ENCODE results near the gene CDK11B. TPM values are rescaled to one million over a fixed set of nuclear protein-coding genes. Genes with fewer than 3 reads are reported as not detected.

The CDK11B gene
- total RNA-seq, 1 experiment from 2014 or later: 30.1 TPM

DNA sequence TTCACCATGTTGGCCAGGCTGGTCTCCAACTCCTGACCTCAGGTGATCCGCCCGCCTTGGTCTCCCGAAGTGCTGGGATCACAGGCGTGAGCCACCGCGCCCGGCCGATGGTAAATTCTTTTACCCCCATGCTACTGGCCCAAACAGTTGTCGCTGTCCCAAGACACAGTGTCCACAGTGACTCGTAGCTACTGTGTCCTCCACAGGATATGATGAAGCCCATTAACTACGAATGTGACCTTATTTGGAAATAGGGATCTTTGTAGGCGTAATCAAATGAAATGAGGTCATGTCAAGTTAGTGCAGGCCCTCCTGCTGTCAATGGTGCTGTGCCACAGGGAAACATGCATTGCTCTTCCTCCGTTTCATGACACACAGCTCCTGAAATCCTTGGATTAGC lies 67.4 kb downstream of the CDK11B start:
- no peak for TF ChIP-seq CTCF (conservative IDR thresholded peaks at IDR 0.05)
- Histone ChIP-seq H3K14ac (ENCODE audit: insufficient read depth, low read length) (no peak overlapping the region), H2BK5ac (ENCODE audit: insufficient read length, low read length) (no peak overlapping the region), H4K8ac (replicated peaks; ENCODE audit: insufficient read length, low read depth, low read length) (no peak overlapping the region), H2BK20ac (ENCODE audit: low read depth, low read length, poor library complexity, severe bottlenecking) (no peak overlapping the region), H2BK12ac (ENCODE audit: insufficient read length, low read depth, low read length) (no peak overlapping the region), H3K4me1 (ENCODE audit: insufficient read depth, low read length) (no peaks in the 10 kb centered on the region), H3T11ph (ENCODE audit: low read length) (no peak overlapping the region), H3K27ac (ENCODE audit: insufficient read length, low read depth, low read length) (no peak overlapping the region), H3K56ac (ENCODE audit: insufficient read length, low read depth, low read length) (no peak overlapping the region), H3K18ac (ENCODE audit: insufficient read length, low read depth, low read length) (no peak overlapping the region), H4K91ac (ENCODE audit: insufficient read length, low read depth, low read length) (no peak overlapping the region), H2AFZ (ENCODE audit: low read length) (no peak overlapping the region), H2AK5ac (ENCODE audit: insufficient read length, low read length) (no peak overlapping the region), H3K23ac (ENCODE audit: insufficient read length, low read depth, low read length) (no peak overlapping the region), H2BK15ac (ENCODE audit: low read depth, low read length) (no peak overlapping the region), H3K79me1 (ENCODE audit: insufficient read depth, low read depth, low read length, poor library complexity, severe bottlenecking) (no peaks in the 10 kb centered on the region), H3K79me2 (ENCODE audit: insufficient read depth, low read length) (no peaks in the 10 kb centered on the region), H4K20me1 (ENCODE audit: control insufficient read depth, insufficient read depth, insufficient read length) (no peaks in the 10 kb centered on the region), H3K9me3 (ENCODE audit: control insufficient read depth, low read depth, low read length) (no peaks in the 10 kb centered on the region), H4K5ac (ENCODE audit: insufficient read length, low read depth, low read length) (no peak overlapping the region), H3K4me2 (ENCODE audit: insufficient read depth, insufficient read length, low read length) (no peak overlapping the region), H3K9ac (ENCODE audit: extremely low read depth, insufficient read length, low read length) (no peak overlapping the region), H3K4ac (ENCODE audit: low read depth, low read length) (no peak overlapping the region), H3K27me3 (ENCODE audit: insufficient read depth, low read length) (no peaks in the 10 kb centered on the region), H2BK120ac (ENCODE audit: low read depth, low read length, poor library complexity, severe bottlenecking) (no peak overlapping the region), H3K23me2 (ENCODE audit: insufficient read length, low read depth, low read length, poor library complexity, severe bottlenecking) (no peaks in the 10 kb centered on the region)
- no CpG with 5 or more reads among the region's 13 CpGs for WGBS (ENCODE audit: extremely low coverage, insufficient read length, low lambda C conversion rate)
- Mint-ChIP-seq H3K9me3 (no peaks in the 10 kb centered on the region; a peak in 1 of 5 replicates), H3K27me3 (ENCODE audit: low read depth) (peaks cover 23% of the 10 kb centered on the region), H3K27ac (no peak overlapping the region), H3K4me3 (no peak overlapping the region), H3K4me1 (0 out of 4 replicates have a peak, but pooled peaks cover 0 to 2% of the 10 kb centered on the region in 2 experiments), H3K36me3 (ENCODE audit: insufficient read depth in 1 of 3, low read depth in 3 of 3) (no peaks in the 10 kb centered on the region)
- DNase-seq: no peak

Other genes with a start within 250 kb of the CDK11B start
- 3.1 and 3.2 TPM in 2 replicates for gene ANKRD65, start 237.7 kb downstream of the CDK11B start, total RNA-seq (2021)
- gene VWA1, start 223.3 kb downstream of the CDK11B start, total RNA-seq (2021): 55.6 and 57.1 TPM in 2 replicates
- gene ATAD3C, start 209.3 kb downstream of the CDK11B start, total RNA-seq (2021): 7.5 and 7.7 TPM in 2 replicates
- 76.8 and 78.6 TPM in 2 replicates for gene ATAD3B, start 187.2 kb downstream of the CDK11B start, total RNA-seq (2021)
- 55.8 and 59.4 TPM in 2 replicates for gene ATAD3A, start 146.8 kb downstream of the CDK11B start, total RNA-seq (2021)
- gene TMEM240, start 118.4 kb downstream of the CDK11B start, total RNA-seq (2021): 7.7 and 8.7 TPM in 2 replicates
- 179 and 186 TPM in 2 replicates for gene SSU72, start 84.1 kb downstream of the CDK11B start, total RNA-seq (2021)
- 15.2 TPM in 2 replicates for gene FNDC10, start 58.9 kb downstream of the CDK11B start, total RNA-seq (2021)
- gene MIB2, start 43.5 kb downstream of the CDK11B start, total RNA-seq (2021): 77.8 and 78.9 TPM in 2 replicates
- gene MMP23B, start 26.8 kb downstream of the CDK11B start, total RNA-seq (2021): 12.5 and 13.7 TPM in 2 replicates
- 39.6 and 41.7 TPM in 2 replicates for gene SLC35E2B, start 33.8 kb upstream of the CDK11B start, total RNA-seq (2021)
- 49.5 and 50.1 TPM in 2 replicates for gene CDK11A, start 65.4 kb upstream of the CDK11B start, total RNA-seq (2021)
- gene NADK, start 119.5 kb upstream of the CDK11B start, total RNA-seq (2021): 104 and 105 TPM in 2 replicates
- 382 and 400 TPM in 2 replicates for gene GNB1, start 232.1 kb upstream of the CDK11B start, total RNA-seq (2021)

All from H9 (cell line).